ENCODE results near the gene SZRD1.

DNA sequence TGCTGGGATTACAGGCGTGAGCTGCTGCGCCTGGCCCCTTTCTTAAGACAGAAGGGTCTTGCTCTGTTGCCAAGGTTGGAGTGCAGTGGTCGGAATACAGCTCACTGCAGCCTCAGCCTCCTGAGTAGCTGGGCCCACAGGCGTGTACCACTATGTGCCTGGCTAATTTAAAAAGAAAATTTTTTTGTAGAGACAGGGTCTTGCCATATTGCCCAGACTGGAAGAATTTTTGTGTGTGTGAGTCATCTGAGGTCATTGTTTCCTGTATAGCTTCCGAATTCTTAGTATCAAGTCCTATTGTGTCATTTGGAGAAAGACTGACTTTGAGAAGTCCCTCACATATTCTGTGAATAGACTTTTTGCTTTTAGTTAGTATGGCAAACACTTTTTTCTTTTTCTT is 4.7 kb downstream of the SZRD1 start:
- TF ChIP-seq, protein P1, sequence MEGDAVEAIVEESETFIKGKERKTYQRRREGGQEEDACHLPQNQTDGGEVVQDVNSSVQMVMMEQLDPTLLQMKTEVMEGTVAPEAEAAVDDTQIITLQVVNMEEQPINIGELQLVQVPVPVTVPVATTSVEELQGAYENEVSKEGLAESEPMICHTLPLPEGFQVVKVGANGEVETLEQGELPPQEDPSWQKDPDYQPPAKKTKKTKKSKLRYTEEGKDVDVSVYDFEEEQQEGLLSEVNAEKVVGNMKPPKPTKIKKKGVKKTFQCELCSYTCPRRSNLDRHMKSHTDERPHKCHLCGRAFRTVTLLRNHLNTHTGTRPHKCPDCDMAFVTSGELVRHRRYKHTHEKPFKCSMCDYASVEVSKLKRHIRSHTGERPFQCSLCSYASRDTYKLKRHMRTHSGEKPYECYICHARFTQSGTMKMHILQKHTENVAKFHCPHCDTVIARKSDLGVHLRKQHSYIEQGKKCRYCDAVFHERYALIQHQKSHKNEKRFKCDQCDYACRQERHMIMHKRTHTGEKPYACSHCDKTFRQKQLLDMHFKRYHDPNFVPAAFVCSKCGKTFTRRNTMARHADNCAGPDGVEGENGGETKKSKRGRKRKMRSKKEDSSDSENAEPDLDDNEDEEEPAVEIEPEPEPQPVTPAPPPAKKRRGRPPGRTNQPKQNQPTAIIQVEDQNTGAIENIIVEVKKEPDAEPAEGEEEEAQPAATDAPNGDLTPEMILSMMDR (conservative IDR thresholded peaks at IDR 0.05; ENCODE audit: low read length), result no peak
- no peak for TF ChIP-seq EZH2phosphoT487 (IDR thresholded peaks at IDR 0.05; ENCODE audit: borderline replicate concordance)
